ENCODE measurements around the gene TRPV3. TPM values are rescaled to one million over a fixed set of nuclear protein-coding genes. Genes with fewer than 3 reads are reported as not detected.

TRPV3 gene
- total RNA-seq, 2 experiments from 2014 or later = 0.06 TPM; not detected in 1

DNA sequence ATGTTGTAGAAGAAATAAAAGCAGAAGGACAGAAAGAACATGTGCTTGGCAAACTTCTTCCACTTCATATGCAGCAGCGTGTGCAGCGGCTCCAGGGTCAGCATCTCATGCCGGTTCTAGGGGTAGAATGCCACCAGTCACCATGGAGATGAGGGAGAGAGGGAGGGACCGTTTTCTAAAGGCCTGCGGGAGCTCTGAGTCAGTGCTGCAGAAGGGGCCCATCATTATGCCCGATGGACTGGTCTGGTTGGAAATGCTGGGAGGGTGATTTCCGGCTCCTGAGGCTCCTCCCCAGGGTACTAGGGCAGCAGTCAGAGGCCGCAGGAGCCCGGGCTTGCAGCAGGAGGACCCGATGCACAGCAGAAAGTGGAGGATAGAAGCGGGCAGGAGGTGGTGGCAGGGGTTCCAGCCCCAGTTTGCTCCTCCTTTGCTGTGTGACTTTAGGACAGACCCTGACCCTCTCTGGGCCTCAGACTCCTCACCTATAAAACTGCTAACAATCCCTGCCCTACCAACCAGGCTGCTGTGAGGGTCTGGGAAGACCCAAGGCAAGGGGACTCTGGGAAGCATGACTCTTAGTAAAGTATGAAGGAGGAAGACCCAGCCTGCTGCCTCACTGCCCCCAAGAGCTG lies 28.6 kb downstream of the TRPV3 start:
- H3K4me1 ChIP-seq (ENCODE audit: insufficient read depth, low read length, poor library complexity, severe bottlenecking) = no peaks in the 10 kb centered on the region
- no peaks in the 10 kb centered on the region for H3K36me3 ChIP-seq (ENCODE audit: insufficient read depth, low read length)
- intact Hi-C loops (cut with micrococcal nuclease; ENCODE audit: unreplicated experiment) = no loop called here
- TF ChIP-seq CTCF (conservative IDR thresholded peaks at IDR 0.05; ENCODE audit: low read length) (no peak), EZH2phosphoT487 (IDR thresholded peaks at IDR 0.05; ENCODE audit: borderline replicate concordance, low read depth, low read length) (no peak)
- no peaks in the 10 kb centered on the region for H3K79me2 ChIP-seq (ENCODE audit: insufficient read depth, low read depth, low read length)
- H3K9me2 ChIP-seq (ENCODE audit: insufficient read depth, low read length) = no peaks in the 10 kb centered on the region
- DNase-seq (ENCODE audit: low spot score) = no peak
- no peak overlapping the region for H3K27ac ChIP-seq (ENCODE audit: low read depth, low read length, poor library complexity, severe bottlenecking)
- H3K9me3 ChIP-seq (ENCODE audit: low read length) = no peaks in the 10 kb centered on the region
- ChIA-PET POLR2A (no interaction called here), CTCF (ENCODE audit: unreplicated experiment) (no interaction called here)
- no TSS peak for BruUV-seq (replicated peaks)
- no peak overlapping the region for H3K4me2 ChIP-seq (ENCODE audit: low read length)
- no peak overlapping the region for H2AFZ ChIP-seq (ENCODE audit: low read length)
- H3K4me3 ChIP-seq (ENCODE audit: low read depth, low read length, poor library complexity, severe bottlenecking) = no peak overlapping the region
- H4K20me1 ChIP-seq (ENCODE audit: insufficient read depth, low read length) = no peaks in the 10 kb centered on the region

- H3K9me3 ChIP-seq (ENCODE audit: low read length) = no peaks in the 10 kb centered on the region
- H3K79me2 ChIP-seq (ENCODE audit: insufficient read depth, low read depth, low read length) = no peaks in the 10 kb centered on the region
- no peaks in the 10 kb centered on the region for H3K36me3 ChIP-seq (ENCODE audit: insufficient read depth, low read length)
- H2AFZ ChIP-seq (ENCODE audit: low read length) = no peak overlapping the region
- no peak for TF ChIP-seq EZH2phosphoT487 (IDR thresholded peaks at IDR 0.05; ENCODE audit: borderline replicate concordance, low read depth, low read length)
- no peak for TF ChIP-seq CTCF (conservative IDR thresholded peaks at IDR 0.05; ENCODE audit: low read length)
- H3K4me2 ChIP-seq (ENCODE audit: low read length) = no peak overlapping the region
- H3K9me2 ChIP-seq (ENCODE audit: insufficient read depth, low read length) = no peaks in the 10 kb centered on the region
- BruUV-seq (replicated peaks) = no TSS peak
- H3K4me3 ChIP-seq (ENCODE audit: low read depth, low read length, poor library complexity, severe bottlenecking) = no peak overlapping the region
- no peaks in the 10 kb centered on the region for H4K20me1 ChIP-seq (ENCODE audit: insufficient read depth, low read length)
- no peak for DNase-seq (ENCODE audit: low spot score)
- POLR2A ChIA-PET = no interaction called here
- CTCF ChIA-PET (ENCODE audit: unreplicated experiment) = no interaction called here
- no peak overlapping the region for H3K27ac ChIP-seq (ENCODE audit: low read depth, low read length, poor library complexity, severe bottlenecking)
- intact Hi-C loops (cut with micrococcal nuclease; ENCODE audit: unreplicated experiment) = no loop called here
- no peaks in the 10 kb centered on the region for H3K4me1 ChIP-seq (ENCODE audit: insufficient read depth, low read length, poor library complexity, severe bottlenecking)
These were observed 29.2 kb downstream of the TRPV3 start for GRCh38 chr17:3528403-3528851.

DNA sequence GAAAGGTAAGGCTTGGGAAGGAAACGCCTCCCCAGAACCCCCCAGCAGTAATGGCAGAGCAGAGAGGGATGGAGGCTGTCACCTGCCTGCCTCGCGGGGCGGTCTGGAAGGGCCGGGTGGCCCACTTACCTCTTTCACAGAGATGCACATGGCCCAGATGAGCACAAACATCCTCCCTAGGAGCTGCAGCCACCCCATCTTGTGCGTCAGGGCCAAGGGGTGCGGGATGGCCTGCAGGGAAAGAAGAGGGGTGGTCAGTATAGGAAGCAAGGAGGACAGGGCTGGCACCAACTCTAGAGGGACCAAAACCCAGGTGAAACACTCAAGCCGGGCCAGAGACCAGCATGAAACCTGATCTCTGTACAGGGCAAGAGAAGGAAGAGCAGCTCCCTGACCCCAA lies 29.7 kb downstream of the TRPV3 start:
- no peaks in the 10 kb centered on the region for H3K79me2 ChIP-seq (ENCODE audit: insufficient read depth, low read depth, low read length)
- no peak overlapping the region for H3K27ac ChIP-seq (ENCODE audit: low read depth, low read length, poor library complexity, severe bottlenecking)
- H2AFZ ChIP-seq (ENCODE audit: low read length) = no peak overlapping the region
- ChIA-PET POLR2A (no interaction called here), CTCF (ENCODE audit: unreplicated experiment) (no interaction called here)
- H3K4me2 ChIP-seq (ENCODE audit: low read length) = no peak overlapping the region
- intact Hi-C loops (cut with micrococcal nuclease; ENCODE audit: unreplicated experiment) = no loop called here
- H3K36me3 ChIP-seq (ENCODE audit: insufficient read depth, low read length) = no peaks in the 10 kb centered on the region
- H3K4me1 ChIP-seq (ENCODE audit: insufficient read depth, low read length, poor library complexity, severe bottlenecking) = no peaks in the 10 kb centered on the region
- H4K20me1 ChIP-seq (ENCODE audit: insufficient read depth, low read length) = no peaks in the 10 kb centered on the region
- H3K9me2 ChIP-seq (ENCODE audit: insufficient read depth, low read length) = no peaks in the 10 kb centered on the region
- H3K4me3 ChIP-seq (ENCODE audit: low read depth, low read length, poor library complexity, severe bottlenecking) = no peak overlapping the region
- H3K9me3 ChIP-seq (ENCODE audit: low read length) = no peaks in the 10 kb centered on the region
- DNase-seq (ENCODE audit: low spot score) = no peak
- TF ChIP-seq EZH2phosphoT487 (IDR thresholded peaks at IDR 0.05; ENCODE audit: borderline replicate concordance, low read depth, low read length) (no peak), CTCF (conservative IDR thresholded peaks at IDR 0.05; ENCODE audit: low read length) (no peak)
- no TSS peak for BruUV-seq (replicated peaks)

All from OCI-LY7 (cell line).